ENCODE results near the gene BRIP1.

The BRIP1 gene

DNA sequence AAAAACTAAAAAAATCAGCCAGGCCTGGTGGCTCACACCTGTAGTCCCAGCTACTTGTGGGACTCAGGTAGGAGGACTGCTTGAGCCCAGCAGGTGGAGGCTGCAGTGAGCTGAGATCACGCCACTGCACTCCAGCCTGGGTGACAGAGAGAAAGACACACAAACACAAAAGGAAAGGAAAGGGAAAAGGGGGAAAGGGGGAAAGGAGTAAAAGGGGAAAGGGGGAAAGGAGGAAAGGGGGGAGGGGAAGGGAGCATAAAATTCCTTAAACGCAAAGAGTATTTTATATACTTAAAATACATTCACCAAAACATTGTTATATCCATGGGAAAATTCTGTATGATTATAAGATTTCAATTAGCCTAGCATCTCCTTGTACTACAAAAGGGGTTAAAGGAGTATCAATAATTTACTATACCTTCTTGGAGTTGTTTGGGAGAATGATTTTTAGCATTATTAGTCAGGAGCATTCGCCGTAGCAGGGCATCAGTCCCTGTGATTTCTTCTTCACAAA is 17.3 kb upstream of the BRIP1 start:
- Histone ChIP-seq H3K27me3 (replicated peaks; ENCODE audit: control insufficient read depth, insufficient read depth, low read length) (no peaks in the 10 kb centered on the region), H3K9ac (ENCODE audit: low read length) (no peak overlapping the region), H3K36me3 (ENCODE audit: control insufficient read depth, insufficient read depth, low read length, severe bottlenecking) (peaks cover 72% of the 10 kb centered on the region), H3K4me1 (ENCODE audit: control insufficient read depth, insufficient read depth, low read length) (no peaks in the 10 kb centered on the region), H3K4me3 (ENCODE audit: low read length) (no peak overlapping the region), H3K9me3 (ENCODE audit: control insufficient read depth, low read length) (no peaks in the 10 kb centered on the region)
- no peak for DNase-seq (ENCODE audit: low read depth)

DNA sequence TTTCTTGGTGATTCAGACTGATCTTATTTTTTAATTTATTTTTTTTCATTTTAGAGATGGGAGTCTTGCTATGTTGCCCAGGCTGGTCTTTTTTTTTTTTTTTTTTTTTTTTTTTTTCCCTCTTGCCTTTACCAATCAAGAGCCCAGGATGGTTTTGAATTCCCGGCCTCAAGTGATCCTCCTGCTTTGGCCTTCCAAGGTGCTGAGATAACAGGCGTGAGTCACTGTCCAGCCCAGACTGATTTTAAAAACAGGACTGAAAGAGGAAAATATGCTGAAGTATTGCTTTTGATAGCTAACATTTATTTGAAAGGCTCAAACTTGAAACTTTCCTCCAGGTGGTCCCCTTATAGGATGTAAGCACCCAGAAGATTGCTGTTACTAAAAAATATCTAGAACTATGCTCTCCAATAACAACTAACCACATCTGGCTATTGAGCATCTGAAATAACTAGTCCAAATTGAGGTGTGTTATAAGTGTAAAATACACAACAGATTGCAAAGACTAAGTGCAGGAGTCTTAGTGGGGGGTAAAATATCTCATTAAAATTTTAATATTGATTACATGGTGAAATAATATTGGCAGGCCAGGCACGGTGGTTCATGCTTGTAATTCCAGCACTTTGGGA is 15.8 kb upstream of the BRIP1 start:
- H3K4me1 ChIP-seq (ENCODE audit: control insufficient read depth, insufficient read depth, low read length): no peaks in the 10 kb centered on the region
- no peaks in the 10 kb centered on the region for H3K27me3 ChIP-seq (replicated peaks; ENCODE audit: control insufficient read depth, insufficient read depth, low read length)
- H3K36me3 ChIP-seq (ENCODE audit: control insufficient read depth, insufficient read depth, low read length, severe bottlenecking): peaks cover 75% of the 10 kb centered on the region
- H3K9me3 ChIP-seq (ENCODE audit: control insufficient read depth, low read length): no peaks in the 10 kb centered on the region
- H3K9ac ChIP-seq (ENCODE audit: low read length): no peak overlapping the region
- H3K4me3 ChIP-seq (ENCODE audit: low read length): no peak overlapping the region
- DNase-seq (ENCODE audit: low read depth): no peak

DNA sequence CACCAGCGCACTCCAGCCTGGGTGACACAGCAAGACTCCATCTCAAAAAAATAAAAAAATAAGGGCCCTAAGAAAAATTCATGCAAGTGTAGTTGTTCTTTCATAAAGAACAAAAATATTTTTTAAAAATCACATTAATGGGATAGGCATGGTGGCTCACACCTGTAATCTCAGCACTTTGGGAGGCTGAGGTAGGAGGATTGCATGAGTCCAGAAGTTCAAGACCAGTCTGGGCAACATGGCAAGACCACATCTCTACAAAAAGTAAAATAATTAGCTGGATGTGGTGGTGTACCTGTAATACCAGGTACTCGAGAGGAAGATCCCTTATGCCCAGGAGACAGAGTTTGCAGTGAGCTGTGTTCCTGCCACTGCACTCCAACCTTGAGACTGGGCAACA is 15.2 kb upstream of the BRIP1 start:
- Histone ChIP-seq H3K9ac (ENCODE audit: low read length) (no peak overlapping the region), H3K4me3 (ENCODE audit: low read length) (no peak overlapping the region), H3K36me3 (ENCODE audit: control insufficient read depth, insufficient read depth, low read length, severe bottlenecking) (peaks cover 75% of the 10 kb centered on the region), H3K9me3 (ENCODE audit: control insufficient read depth, low read length) (no peaks in the 10 kb centered on the region), H3K4me1 (ENCODE audit: control insufficient read depth, insufficient read depth, low read length) (no peaks in the 10 kb centered on the region), H3K27me3 (replicated peaks; ENCODE audit: control insufficient read depth, insufficient read depth, low read length) (no peaks in the 10 kb centered on the region)
- DNase-seq (ENCODE audit: low read depth): no peak

DNA sequence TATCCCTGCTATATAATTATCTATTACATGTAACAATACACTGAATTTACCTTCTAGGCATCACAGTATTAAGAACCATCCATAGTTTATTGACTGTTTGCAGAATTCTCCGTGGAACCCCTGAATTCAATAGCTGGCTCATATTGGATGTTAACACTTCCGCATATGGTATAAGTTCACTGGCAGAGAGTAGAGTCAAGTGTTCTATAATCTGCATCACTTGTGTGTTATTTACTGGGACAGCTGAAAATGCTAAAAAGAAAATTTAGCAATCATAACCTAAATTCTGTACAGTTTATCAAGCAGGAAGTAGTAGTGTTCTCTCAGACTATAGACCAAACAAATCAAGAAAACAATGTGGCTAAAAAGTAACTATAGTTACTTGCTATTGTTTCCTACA is 14.5 kb upstream of the BRIP1 start:
- Histone ChIP-seq H3K4me3 (ENCODE audit: low read length) (no peak overlapping the region), H3K9me3 (ENCODE audit: control insufficient read depth, low read length) (no peaks in the 10 kb centered on the region), H3K4me1 (ENCODE audit: control insufficient read depth, insufficient read depth, low read length) (no peaks in the 10 kb centered on the region), H3K36me3 (ENCODE audit: control insufficient read depth, insufficient read depth, low read length, severe bottlenecking) (peaks cover 71% of the 10 kb centered on the region), H3K9ac (ENCODE audit: low read length) (no peak overlapping the region), H3K27me3 (replicated peaks; ENCODE audit: control insufficient read depth, insufficient read depth, low read length) (no peaks in the 10 kb centered on the region)
- no peak for DNase-seq (ENCODE audit: low read depth)

DNA sequence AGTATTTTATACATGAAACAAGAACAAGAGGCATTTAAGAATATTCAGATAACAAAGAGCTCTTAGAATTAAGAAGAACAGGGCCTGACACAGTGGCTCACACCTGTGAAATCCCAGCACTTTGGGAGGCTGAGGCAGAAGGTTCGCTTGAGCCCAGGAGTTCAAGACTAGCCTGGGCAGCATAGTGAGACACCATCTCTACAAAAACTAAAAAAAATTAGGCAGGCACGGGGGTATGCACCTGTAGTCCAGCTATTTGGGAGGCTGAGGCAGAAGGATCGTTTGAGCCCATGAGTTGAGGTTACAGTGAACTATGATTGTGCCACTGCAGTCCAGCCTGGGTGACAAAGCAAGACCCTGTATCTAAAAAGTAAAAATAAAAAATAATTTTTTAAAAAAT is 12.5 kb upstream of the BRIP1 start:
- DNase-seq (ENCODE audit: low read depth): no peak
- H3K36me3 ChIP-seq (ENCODE audit: control insufficient read depth, insufficient read depth, low read length, severe bottlenecking): peaks cover 69% of the 10 kb centered on the region
- H3K9ac ChIP-seq (ENCODE audit: low read length): no peak overlapping the region
- H3K4me1 ChIP-seq (ENCODE audit: control insufficient read depth, insufficient read depth, low read length): no peaks in the 10 kb centered on the region
- H3K27me3 ChIP-seq (replicated peaks; ENCODE audit: control insufficient read depth, insufficient read depth, low read length): no peaks in the 10 kb centered on the region
- no peaks in the 10 kb centered on the region for H3K9me3 ChIP-seq (ENCODE audit: control insufficient read depth, low read length)
- H3K4me3 ChIP-seq (ENCODE audit: low read length): no peak overlapping the region

DNA sequence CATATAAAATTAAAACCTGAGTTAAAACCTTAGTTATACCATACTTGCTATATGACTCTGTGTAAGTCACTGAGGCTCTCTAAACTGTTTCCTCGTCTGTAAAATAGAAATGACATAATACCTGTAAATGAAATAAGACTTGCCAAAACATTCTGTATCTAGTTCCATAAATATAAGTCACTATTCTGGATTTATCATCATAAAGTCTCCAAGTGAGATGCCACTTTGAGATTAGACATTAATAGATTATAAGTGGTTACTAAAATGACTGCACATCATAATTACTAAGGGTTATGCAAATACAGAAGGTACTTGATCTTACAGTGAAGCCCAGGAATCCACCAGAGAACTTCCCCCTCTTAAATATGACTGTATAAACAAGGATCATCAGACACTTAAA is 12.0 kb upstream of the BRIP1 start:
- H3K4me1 ChIP-seq (ENCODE audit: control insufficient read depth, insufficient read depth, low read length): no peaks in the 10 kb centered on the region
- H3K9me3 ChIP-seq (ENCODE audit: control insufficient read depth, low read length): no peaks in the 10 kb centered on the region
- no peak for DNase-seq (ENCODE audit: low read depth)
- H3K27me3 ChIP-seq (replicated peaks; ENCODE audit: control insufficient read depth, insufficient read depth, low read length): no peaks in the 10 kb centered on the region
- H3K36me3 ChIP-seq (ENCODE audit: control insufficient read depth, insufficient read depth, low read length, severe bottlenecking): peaks cover 73% of the 10 kb centered on the region
- H3K4me3 ChIP-seq (ENCODE audit: low read length): no peak overlapping the region
- H3K9ac ChIP-seq (ENCODE audit: low read length): no peak overlapping the region

DNA sequence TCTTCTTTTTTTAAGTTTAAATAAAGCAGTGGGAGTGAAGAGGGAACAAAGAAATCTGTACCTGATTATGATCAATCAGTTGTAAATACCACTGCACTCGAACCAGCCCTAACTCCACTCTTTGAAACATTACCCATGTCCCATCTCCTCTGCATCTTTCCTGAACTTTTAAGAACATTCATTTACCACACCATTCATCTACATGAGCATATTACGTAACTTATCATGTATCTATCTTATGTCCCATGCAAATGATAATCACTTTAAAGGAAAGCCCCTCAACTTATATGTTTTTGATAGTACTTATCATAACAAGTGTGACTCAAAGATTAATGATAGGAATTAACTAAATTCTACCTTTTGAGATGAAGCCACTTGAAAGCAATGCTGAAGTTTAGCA is 10.7 kb upstream of the BRIP1 start:
- Histone ChIP-seq H3K36me3 (ENCODE audit: control insufficient read depth, insufficient read depth, low read length, severe bottlenecking) (peaks cover 80% of the 10 kb centered on the region), H3K4me1 (ENCODE audit: control insufficient read depth, insufficient read depth, low read length) (no peaks in the 10 kb centered on the region), H3K4me3 (ENCODE audit: low read length) (no peak overlapping the region), H3K9me3 (ENCODE audit: control insufficient read depth, low read length) (no peaks in the 10 kb centered on the region), H3K9ac (ENCODE audit: low read length) (no peak overlapping the region), H3K27me3 (replicated peaks; ENCODE audit: control insufficient read depth, insufficient read depth, low read length) (no peaks in the 10 kb centered on the region)
- DNase-seq (ENCODE audit: low read depth): no peak

DNA sequence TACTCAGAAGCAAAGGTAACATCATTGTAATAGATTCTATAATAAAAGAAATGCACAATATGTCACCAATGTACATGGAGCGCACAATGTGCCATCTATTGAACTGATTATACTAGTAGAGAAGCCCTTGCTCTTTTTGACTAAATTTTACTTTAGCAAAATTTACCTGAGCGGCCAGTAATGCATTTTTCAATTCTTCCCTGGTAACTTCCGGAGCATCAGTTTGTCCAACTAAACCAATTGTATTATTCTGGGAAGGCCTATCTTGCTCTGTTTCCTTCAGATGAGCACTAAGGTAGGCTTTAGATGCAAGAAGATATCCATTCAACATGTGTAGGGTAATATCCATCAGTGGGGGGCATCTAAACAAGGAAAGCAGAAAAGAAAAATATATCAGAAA is 8.8 kb upstream of the BRIP1 start:
- Histone ChIP-seq H3K4me3 (ENCODE audit: low read length) (no peak overlapping the region), H3K4me1 (ENCODE audit: control insufficient read depth, insufficient read depth, low read length) (no peaks in the 10 kb centered on the region), H3K27me3 (replicated peaks; ENCODE audit: control insufficient read depth, insufficient read depth, low read length) (no peaks in the 10 kb centered on the region), H3K9ac (ENCODE audit: low read length) (no peak overlapping the region), H3K36me3 (ENCODE audit: control insufficient read depth, insufficient read depth, low read length, severe bottlenecking) (peaks cover 84% of the 10 kb centered on the region), H3K9me3 (ENCODE audit: control insufficient read depth, low read length) (no peaks in the 10 kb centered on the region)
- DNase-seq (ENCODE audit: low read depth): no peak

DNA sequence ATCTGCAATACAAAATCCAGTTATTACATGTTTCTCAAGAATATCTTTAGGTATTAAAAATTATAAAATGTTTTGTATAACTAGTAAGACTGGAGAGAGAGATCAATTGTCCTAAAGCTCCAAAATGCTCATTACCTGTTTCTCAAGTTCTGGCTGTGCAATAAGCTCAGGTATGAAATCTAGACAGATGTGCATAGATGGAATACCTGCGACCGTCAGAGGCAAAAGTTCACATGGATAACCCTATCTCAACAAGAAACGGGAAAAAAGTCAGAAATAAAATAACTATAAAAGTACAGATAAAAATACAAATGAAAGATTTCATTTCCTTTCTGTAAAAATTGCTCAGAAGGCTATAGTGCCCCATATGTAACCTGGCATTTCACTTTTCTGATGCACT is 5.8 kb upstream of the BRIP1 start:
- H3K4me3 ChIP-seq (ENCODE audit: low read length): no peak overlapping the region
- H3K9me3 ChIP-seq (ENCODE audit: control insufficient read depth, low read length): no peaks in the 10 kb centered on the region
- no peak for DNase-seq (ENCODE audit: low read depth)
- H3K4me1 ChIP-seq (ENCODE audit: control insufficient read depth, insufficient read depth, low read length): peaks cover 4% of the 10 kb centered on the region
- peaks cover 63% of the 10 kb centered on the region for H3K36me3 ChIP-seq (ENCODE audit: control insufficient read depth, insufficient read depth, low read length, severe bottlenecking)
- H3K9ac ChIP-seq (ENCODE audit: low read length): no peak overlapping the region
- no peaks in the 10 kb centered on the region for H3K27me3 ChIP-seq (replicated peaks; ENCODE audit: control insufficient read depth, insufficient read depth, low read length)

DNA sequence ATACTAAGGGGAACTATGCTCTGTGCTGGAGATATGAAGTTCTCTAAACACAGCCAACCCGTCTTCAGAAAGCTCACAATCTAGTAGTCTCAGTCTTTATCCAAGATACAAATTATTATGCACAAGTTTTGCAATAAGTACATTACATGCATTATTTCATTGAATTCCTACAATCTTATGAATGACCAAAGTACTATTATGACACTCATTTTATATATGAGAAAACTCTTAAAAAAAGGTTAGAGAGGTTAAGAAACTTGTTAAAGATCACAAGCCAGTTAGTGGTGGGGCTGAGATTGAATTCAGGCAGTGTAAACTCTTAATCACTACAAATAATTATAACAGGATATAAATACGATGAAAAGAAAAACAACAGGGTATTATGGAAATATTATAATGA is 4.7 kb upstream of the BRIP1 start:
- DNase-seq (ENCODE audit: low read depth): no peak

DNA sequence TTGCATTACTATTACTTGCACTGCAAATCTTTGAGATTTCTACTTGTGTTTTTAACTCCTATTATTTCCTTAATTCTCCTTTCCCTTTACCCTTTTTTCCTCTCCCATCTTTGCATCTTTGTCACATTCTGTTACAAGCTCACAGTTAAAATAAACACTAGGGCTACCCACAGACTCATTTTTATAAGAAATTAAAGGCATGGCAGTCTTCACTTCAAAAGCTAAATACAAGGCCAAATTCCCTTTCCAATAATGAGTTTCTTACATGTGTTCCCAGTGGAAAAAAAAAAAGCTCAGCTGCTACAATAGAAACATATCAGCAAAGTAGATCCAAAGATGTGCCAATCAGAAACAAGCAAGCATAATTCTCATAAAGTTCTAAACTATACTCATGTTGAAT is 3.7 kb upstream of the BRIP1 start:
- no peak for DNase-seq (ENCODE audit: low read depth)

More for the DNA sequence above, 4.7 kb upstream of the BRIP1 start:
- Histone ChIP-seq H3K4me3 (ENCODE audit: low read length) (no peak overlapping the region), H3K36me3 (ENCODE audit: control insufficient read depth, insufficient read depth, low read length, severe bottlenecking) (peaks cover 55% of the 10 kb centered on the region), H3K27me3 (replicated peaks; ENCODE audit: control insufficient read depth, insufficient read depth, low read length) (no peaks in the 10 kb centered on the region), H3K4me1 (ENCODE audit: control insufficient read depth, insufficient read depth, low read length) (peaks cover 7% of the 10 kb centered on the region), H3K9me3 (ENCODE audit: control insufficient read depth, low read length) (no peaks in the 10 kb centered on the region), H3K9ac (ENCODE audit: low read length) (no peak overlapping the region)

DNA sequence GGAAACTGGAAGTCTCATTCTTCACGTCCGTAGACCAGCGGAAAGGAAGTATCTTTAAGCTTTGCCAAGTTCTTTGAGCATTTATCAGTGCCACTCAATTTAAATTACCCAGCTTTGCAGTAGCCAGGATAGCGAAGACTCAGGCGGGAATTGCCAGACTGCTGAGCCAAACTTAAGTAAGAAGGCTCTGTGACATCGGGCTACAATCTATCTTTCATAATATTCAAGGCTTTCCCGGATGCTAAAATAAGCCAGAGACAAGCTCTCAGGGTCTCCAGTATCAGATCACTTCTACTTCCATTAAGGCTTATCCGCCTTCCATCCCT is 436 bp upstream of the BRIP1 start:
- Histone ChIP-seq H3K27me3 (replicated peaks; ENCODE audit: control insufficient read depth, insufficient read depth, low read length) (no peaks in the 10 kb centered on the region), H3K9ac (ENCODE audit: low read length) (peak overlapping the region; percentile 85), H3K9me3 (ENCODE audit: control insufficient read depth, low read length) (no peaks in the 10 kb centered on the region), H3K36me3 (ENCODE audit: control insufficient read depth, insufficient read depth, low read length, severe bottlenecking) (peaks cover 19% of the 10 kb centered on the region), H3K4me3 (ENCODE audit: low read length) (peak overlapping the region; percentile 95), H3K4me1 (ENCODE audit: control insufficient read depth, insufficient read depth, low read length) (peaks cover 14% of the 10 kb centered on the region)
- DNase-seq (ENCODE audit: low read depth): no peak

More for the DNA sequence above, 3.7 kb upstream of the BRIP1 start:
- H3K9ac ChIP-seq (ENCODE audit: low read length): no peak overlapping the region
- H3K9me3 ChIP-seq (ENCODE audit: control insufficient read depth, low read length): no peaks in the 10 kb centered on the region
- H3K27me3 ChIP-seq (replicated peaks; ENCODE audit: control insufficient read depth, insufficient read depth, low read length): no peaks in the 10 kb centered on the region
- H3K36me3 ChIP-seq (ENCODE audit: control insufficient read depth, insufficient read depth, low read length, severe bottlenecking): peaks cover 52% of the 10 kb centered on the region
- no peak overlapping the region for H3K4me3 ChIP-seq (ENCODE audit: low read length)
- H3K4me1 ChIP-seq (ENCODE audit: control insufficient read depth, insufficient read depth, low read length): peaks cover 14% of the 10 kb centered on the region
